NCI-H2196 (cell line): Measurements from ENCODE around the gene ROBO1.
"Not testable (repeated sequence)": the region's sequence is repeated elsewhere in the genome, so short reads cannot be mapped to it uniquely, and the experiment has no call there.

Experiments
- DNase-seq: peaks from one replicate; lab custom pipeline; 2025; ENCODE audit not compliant: unreplicated experiment; lab: John Stamatoyannopoulos, UW

The ROBO1 gene

DNA sequence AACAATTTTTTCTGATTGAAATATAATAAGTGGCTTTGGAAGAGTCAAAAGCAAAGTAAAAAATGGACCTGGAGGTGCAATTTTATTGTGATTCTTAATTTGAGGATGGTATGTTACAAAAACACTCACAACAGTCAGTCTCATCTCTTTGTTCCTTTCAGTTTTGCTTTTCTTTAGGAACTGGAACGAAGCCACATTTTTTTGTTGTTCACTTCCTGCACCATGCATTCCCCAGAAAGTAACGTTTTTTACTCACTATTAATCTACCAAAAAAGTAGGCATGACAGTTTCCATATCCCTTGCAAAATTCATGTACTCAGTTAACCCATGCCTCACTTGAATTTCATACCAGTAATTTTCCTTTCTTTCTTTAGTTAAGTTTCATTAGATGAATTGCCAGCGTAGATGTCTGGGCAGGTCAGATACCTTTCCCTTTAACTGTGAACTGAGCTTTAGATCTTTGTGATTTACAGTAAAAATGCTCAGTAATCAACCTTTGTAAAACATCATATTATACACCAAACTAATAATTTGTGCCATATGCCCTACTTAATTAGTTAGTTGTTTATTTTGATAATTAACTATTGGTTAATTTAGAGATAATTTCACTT lies 384.3 kb downstream of the ROBO1 start:
- DNase-seq, result no peak

DNA sequence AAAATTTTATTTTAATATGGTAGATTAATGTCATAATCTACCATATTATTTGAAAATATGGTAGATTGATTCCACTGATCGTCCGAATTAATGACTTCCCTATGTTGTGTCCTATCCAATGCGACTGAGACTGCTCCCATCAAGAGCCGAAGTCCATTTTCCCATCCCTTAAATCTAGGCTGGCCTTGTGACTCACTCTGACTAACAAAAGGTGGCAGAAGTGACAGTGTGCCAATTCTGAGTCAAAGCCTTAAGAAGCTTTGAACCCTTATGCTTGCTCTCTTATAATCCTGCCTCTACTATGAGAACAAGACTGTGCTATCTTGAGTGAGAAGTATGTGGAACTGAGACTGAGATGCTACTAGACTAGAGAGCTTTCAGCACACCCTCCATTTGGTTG lies 387.2 kb downstream of the ROBO1 start:
- DNase-seq, result no peak

DNA sequence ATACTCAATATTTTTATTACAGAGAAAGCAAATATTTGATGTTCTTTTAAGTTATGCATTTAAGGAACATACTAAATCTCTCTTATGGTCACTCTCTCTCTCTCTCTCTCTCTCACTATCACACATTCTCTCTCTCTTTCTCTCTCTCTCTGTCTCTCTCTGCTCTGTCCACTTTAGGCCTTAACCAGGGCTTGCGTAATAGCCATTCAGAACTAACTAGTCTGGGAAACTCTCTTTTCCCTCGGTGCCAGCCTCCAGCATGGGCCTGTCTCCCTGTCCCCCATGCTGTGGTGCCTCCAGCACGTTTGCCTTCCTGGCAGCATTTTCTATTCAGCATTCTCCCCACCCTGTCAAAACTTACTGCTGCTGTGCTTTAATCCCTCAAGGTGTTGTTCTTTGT lies 389.7 kb downstream of the ROBO1 start:
- DNase-seq, result no peak

DNA sequence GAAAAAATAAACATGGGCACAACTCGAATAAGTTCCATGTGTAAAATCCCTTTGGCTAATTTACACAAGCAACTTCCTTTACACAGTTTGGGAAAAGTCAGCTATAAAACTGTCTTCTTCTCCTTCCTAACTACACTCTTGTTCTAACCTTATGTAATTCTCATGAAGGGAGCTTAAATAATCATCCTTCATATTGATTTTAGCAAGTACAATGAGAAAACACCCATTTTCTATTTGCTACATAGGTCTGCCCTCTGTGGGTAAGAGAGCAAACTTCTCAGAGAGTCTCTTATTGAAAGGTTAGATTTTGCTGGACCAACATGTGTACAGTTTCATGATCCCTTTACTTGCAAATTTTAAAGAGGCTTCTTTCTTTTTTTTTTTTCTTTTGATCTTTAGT lies 398.5 kb downstream of the ROBO1 start:
- no peak for DNase-seq

DNA sequence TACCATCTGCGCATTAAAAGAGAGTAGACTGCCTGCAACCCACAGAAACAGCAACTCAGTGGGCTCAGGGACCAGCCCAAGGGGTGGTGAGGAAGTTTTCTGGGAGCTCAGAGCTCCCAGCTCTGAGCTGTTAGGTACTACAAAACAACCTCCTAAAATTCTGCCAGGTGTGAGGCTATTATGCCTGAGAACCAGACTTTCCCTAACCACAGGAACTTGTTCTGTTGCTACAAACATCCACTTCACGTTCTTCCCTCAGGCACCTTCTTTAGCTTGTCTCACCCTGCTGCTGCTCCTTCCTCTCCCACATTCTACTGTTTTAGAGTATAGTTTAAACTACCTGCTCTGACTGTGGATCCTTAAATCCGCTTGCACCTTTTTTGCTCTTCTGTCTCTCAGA lies 399.4 kb downstream of the ROBO1 start:
- DNase-seq, result no peak

DNA sequence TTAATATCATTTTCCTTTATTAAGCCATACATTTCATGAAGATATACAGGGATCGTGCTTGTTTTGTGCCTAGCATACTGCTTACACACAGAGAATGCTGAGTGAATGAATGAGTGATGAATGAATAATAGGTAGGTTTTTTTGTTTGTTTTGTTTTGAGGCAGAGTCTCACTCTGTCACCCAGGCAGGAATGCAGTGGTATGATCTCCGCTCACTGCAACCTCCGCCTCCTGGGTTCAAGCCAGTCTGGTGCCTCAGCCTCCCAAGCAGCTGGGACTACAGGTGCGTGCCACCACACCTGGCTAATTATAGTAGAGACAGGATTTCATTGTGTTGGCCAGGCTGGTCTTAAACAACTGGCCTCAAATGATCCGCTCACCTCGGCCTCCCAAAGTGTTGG lies 400.0 kb downstream of the ROBO1 start:
- no peak for DNase-seq

DNA sequence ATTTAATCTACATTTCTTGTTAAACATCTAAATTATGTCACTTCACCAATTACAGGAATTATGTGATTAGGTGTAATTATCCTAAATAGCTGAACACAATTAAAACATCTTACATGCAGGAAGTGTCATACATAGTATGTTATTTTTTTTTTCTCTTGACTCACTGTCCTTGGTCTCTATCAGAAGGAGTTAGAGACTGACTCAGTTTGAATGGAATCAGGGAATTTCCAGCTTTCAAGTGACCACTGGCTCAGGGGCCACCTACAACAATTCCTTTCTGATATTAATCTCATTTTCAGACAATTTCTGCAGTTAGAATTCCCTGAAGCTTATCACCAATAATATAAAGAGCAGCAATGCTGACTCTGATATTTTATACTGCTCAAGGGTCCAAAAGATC lies 400.7 kb downstream of the ROBO1 start:
- no peak for DNase-seq

DNA sequence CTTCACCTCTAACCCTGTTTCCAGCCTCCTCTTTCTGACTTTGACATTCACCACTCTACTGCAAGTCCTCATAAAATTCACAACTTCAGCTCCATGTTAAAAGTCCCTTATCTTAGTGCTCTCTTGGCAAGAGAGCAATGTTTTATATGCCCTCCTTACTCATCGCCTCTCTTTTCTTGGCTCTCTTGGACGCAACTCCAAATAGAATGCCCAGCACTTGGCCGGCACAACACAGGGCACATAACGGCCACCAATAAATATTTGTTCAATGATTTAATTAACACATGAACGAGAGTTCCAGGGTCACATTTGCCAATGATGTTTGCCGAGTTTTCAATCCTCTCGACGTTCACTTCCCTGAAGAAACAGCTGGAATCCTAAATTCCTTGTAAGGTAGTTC lies 401.4 kb downstream of the ROBO1 start:
- DNase-seq, result no peak

DNA sequence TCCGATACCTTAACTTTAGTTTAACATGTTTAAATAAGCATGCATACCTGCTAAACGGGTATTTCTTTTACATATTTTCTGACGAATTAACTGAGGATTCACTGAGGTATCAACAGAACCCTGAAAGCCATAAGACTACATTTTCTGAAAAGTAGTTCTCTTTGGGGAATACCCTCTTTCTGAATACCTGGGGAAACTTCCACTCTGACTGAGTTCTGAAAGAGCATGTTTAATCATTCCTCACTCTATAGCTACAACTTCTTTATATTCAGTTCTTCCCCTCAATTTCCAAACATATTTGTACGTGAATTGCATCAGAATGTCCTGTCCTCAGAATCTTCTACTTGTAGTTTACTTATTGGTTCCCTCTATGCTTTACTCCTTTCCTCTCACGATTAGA lies 403.0 kb downstream of the ROBO1 start:
- DNase-seq, result no peak

DNA sequence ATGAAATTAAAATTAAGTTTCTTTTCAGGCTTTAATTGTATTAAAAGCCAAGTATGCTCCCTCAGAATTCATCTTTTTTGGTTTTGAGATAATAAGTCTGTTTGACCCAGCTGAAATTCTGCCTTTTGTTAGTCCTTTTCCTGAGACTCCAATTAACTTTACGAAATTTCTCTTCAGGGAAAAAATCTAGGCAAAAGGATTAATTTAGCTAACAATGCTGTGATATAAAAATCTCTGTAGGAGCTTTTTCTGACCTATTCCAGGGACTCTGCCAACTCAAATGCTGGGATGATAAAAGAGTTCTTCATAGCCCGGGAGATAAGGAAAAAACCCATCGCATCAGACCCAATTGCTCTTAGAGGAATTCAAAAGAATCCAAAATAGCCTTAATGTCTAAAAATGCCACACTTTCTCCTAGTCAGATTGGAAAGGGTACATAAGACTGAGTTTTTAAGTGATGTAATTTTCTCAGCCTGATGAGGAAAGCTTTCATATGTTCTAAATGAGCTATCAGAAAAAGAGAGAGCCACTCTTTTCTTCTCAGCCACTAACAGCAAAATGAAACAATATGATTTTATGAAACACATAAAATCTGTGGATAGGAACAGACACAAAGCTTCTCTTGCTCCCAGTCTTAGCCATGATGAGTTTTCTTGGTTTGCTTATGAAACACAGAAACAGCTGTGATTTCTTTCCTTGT lies 405.1 kb downstream of the ROBO1 start:
- DNase-seq, result no peak

DNA sequence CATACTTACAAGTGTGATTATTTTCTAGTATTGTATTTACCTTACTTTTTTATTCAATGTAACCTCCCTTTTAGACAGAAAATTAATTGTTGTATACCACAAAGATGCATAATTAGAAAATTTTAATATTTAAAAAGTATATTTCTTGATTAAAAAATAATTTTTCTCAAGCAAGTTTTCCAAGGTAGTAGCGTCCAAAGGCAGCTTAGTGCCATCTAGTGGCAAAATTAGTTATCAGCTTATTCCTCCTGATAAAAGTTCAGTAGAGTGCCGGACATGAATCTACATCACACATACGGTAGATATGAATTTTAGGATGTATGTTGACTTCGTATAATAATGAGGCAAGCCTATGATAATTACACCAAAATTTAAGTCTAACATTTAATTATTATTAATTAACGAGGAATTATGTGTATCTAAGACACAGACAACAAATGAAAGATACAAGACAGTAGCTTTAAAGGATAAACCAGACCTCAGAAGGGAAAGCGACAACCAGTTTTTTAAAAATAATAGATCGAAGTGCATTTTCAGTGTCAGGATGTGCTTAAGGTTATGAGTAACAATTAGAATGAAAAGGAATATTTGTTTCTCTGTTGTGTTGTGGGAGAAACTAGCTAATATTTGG lies 405.9 kb downstream of the ROBO1 start:
- peak; percentile 5 for DNase-seq

DNA sequence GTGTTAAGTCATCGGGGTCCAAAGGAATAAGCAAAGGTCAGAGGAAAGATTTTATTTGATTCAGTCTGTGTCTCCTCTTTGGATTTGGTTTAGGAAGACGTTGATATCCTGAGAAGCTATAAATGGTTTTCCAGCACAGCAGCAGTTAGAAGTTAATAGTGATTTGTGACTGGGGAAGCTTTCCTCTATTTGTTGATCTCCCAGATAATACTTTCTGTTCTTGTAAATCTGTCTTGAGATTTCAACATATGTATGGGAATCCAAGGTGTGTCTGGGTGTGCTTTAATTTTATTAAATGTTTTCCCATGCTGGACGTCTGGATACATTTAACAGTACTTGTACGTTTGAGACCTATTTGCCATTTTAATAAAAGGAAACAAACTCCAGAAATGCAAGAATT lies 409.5 kb downstream of the ROBO1 start:
- no peak for DNase-seq

DNA sequence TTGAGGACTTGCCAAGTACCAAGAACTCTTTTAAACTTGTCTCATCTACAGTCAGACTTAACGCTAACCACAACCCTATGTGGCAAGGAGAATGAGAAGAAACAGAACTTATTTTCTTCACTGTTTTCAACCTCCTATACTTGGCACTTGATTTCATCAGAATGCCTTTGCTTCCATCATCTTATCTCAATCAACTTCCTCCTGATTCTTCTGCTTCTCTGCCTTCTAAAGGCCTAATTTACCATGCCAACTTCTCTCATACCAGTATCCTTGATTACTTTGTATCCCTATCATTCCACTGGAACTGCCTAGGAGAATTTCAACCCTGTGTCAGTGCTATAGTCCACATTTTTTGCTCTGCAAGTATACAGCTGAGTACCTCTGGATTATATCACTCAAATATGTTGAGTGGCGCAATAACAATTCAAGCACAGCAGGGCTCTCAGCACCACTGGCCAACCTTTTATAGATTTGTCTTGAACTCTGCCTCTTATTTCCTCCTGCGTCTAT lies 413.6 kb downstream of the ROBO1 start:
- DNase-seq, result no peak

DNA sequence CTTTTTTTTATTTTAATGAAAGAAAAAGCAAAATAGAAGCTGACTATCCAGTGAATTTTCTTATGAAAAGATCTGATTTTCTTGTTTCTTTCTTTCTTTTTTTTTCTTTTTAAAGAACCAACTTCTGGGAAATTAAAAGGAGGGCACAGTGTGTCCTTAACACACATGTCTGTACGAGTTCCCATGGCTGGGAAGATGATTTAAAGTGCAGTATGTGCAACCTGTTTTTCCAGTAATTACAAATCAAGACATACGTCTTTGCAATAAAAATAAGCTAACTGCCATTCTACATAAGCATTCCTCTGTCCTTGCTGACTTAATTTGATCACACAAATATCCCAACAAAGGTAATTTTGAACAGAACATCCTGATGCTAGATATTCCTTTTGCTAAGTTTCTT lies 416.1 kb downstream of the ROBO1 start:
- no peak for DNase-seq

DNA sequence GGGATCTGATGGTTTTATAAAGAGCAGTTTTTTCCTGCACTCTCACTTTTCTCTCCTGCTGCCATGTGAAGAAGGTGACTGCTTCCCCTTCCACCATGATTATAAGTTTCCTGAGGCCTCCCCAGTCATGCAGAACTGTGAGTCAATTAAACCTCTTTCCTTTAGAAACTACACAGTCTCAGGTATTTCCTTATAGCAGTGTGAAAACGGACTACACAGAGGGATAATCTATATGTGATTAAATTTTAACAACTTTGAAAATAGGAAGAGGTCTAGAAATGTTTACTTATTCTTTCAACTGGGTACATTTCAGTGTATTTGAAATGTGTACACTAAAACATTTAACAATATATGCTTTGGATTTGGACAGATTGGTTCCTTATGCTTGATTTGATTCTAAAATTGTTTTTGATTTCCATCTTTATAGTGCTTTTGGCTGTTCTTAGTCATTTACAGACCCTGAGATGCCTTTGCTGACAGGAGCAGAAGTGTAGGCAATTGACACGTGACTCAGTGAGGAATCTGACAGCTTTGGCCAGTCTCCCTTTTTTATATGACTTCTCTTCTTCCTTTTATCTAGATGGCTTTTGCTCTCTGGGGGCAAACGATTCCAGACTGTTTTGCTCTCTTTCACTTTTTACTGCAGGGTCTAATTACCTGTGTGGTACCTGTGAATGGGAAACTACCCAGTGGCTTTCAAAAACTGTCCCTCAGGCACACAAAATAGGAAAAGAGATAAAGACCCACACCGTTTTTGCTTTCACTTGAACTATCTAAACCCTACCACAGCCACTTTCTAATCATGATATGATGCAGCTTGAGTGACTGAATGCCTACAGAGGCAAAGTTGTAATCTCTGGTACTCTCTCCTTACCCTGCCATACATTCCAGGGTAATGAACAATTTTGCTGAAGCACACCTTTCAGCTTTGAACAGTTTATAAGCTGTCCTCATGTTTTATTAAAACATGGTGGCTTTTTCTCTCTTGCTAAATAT lies 422.6 kb downstream of the ROBO1 start:
- DNase-seq, result no peak

DNA sequence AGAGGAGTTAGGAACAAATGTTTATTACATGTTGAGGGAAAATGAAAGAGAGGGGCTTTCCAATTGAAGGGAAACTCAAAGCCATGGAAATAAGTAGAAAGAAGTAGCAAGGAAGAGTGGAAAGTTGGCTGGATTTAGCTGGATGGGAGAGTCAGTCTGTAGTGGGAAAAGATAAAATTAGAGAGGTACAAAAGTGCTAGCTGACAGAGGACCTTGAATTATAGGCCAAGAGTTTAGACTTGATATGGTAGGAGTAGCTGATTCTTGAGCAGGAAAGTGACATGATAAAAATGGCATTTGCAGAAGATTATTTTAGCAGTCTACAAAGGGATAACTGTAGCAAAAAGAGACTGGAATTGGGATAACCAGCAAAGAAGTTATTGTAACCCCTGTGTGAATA lies 425.8 kb downstream of the ROBO1 start:
- DNase-seq, result no peak

DNA sequence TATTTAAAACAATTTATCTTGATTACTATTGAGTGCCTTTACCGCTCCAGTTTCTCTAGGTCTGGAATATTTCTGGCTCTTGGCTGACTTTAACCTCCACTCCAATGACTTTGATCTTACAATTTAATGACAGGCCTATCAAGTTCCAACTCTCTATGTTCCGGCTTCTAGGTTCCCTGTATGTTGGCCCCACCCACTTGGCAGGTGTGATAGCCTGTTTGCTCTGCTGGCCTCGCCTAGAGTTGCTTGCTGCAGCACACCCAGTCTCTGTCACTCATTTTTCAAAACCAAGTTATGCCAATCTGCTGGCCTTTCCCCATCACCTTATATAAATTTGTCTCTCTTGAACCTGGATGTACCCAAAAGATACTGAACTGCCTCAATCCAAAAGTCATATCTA lies 428.0 kb downstream of the ROBO1 start:
- no peak for DNase-seq

DNA sequence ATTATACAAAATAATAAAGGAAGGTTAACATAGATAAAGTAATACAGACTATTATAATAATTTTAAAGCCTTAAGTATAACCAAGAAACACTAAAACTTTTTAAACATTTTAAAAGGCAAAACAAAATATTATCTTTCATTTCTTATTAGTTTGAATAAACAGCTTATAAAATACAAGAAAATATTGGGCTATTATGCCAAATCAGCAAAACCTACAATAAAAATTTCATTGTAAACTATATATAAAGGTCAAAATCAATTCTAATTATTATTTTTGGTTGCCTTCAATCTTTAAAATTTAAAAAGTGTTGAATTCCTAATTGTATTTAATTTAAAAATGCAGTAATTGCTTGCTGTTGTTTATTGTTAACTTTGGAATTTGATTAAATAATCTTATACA lies 430.0 kb downstream of the ROBO1 start:
- no peak for DNase-seq

DNA sequence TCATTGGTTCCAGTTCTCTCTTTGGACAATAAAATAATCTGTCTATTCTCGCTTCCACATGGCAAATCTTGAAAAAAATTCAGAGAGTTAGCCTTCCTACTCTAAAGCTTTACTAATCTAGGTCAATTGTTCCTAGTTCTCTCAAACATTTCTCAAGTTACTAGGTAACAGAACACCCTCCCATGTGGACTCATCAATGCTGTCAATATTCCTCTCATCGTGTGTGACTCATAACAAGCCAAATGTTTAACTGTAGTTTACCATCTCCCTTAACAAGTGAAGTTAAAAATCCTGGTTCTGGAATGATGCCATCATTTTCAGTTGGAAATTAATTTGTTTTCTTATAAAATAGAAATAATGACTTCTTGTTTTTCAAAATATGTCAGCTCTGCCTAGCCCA lies 438.6 kb downstream of the ROBO1 start:
- no peak for DNase-seq

DNA sequence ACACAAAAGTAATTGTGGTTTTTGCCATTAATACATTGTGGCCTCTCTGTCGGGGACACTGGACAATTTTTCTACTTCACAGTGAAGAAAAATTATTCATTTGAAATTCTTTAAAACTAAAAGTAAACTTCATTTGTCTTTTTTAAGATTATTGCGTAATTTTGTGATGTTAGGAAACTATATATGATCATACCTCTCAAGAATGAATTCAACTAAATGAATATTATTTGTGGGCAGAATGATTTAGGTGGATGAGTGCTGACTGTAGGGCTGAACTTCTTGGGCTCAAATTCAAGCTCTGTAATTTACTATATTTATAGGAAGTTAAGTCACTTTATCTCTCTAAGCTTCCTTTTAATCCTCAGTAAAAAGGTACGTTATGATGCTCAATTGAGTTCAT lies 441.2 kb downstream of the ROBO1 start:
- no peak for DNase-seq

DNA sequence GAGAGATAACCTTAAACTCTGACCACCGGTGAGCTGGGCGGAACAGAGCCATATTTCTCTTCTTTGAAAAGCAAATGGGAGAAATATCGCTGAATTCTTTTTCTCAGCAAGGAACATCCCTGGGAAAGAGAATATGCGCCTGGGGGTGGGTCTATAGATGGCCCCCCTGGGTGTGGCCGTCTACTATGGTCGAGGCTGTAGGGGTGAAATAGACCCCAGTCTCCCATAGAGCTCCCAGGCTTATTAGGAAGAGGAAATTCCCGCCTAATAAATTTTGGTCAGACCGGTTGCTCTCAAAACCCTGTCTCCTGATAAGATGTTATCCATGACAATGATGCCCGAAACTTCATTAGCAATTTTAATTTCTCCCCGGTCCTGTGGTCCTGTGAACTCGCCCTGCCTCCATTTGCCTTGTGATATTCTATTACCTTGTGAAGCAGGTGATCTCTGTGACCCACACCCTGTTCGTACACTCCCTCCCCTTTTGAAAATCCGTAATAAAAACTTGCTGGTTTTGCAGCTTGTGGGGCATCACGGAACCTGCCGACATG lies 441.9 kb downstream of the ROBO1 start:
- DNase-seq, result not testable (repeated sequence)
